ENCODE measurements around the gene PDE7B. TPM values are rescaled to one million over a fixed set of nuclear protein-coding genes. Genes with fewer than 3 reads are reported as not detected.

Gene PDE7B
- total RNA-seq, 1 donor: 25.3 TPM

GRCh38 chr6:135883045-135883444, 31.5 kb downstream of the PDE7B start:
- Histone ChIP-seq H3K79me2 (ENCODE audit: insufficient read depth, low read length) (peaks cover 30% of the 10 kb centered on the region), H3K4me3 (ENCODE audit: insufficient read depth, low read length) (no peak overlapping the region), H3K4me1 (ENCODE audit: insufficient read depth, low read length) (peaks cover 29% of the 10 kb centered on the region), H3K36me3 (ENCODE audit: insufficient read depth, low read length) (no peaks in the 10 kb centered on the region), H3K9me3 (ENCODE audit: low read depth, low read length) (no peaks in the 10 kb centered on the region), H3K27me3 (ENCODE audit: insufficient read depth, low read length) (no peaks in the 10 kb centered on the region), H2AFZ (ENCODE audit: low read length) (peak overlapping the region; percentile 47), H3K4me2 (ENCODE audit: insufficient read depth, low read length) (no peak overlapping the region), H3K27ac (ENCODE audit: low read depth, low read length) (no peak overlapping the region), H4K20me1 (ENCODE audit: insufficient read depth, low read length) (no peaks in the 10 kb centered on the region)
- TF ChIP-seq CTCF (IDR thresholded peaks at IDR 0.05; ENCODE audit: extremely low read depth, low read depth, low read length): no peak
- no peak for DNase-seq (ENCODE audit: insufficient read length, low spot score, missing footprints)

- no peak overlapping the region for H3K4me3 ChIP-seq (ENCODE audit: insufficient read depth, low read length)
- no peak for DNase-seq (ENCODE audit: insufficient read length, low spot score, missing footprints)
- H3K27me3 ChIP-seq (ENCODE audit: insufficient read depth, low read length): no peaks in the 10 kb centered on the region
- no peak overlapping the region for H2AFZ ChIP-seq (ENCODE audit: low read length)
- no peaks in the 10 kb centered on the region for H3K9me3 ChIP-seq (ENCODE audit: low read depth, low read length)
- H4K20me1 ChIP-seq (ENCODE audit: insufficient read depth, low read length): no peaks in the 10 kb centered on the region
- TF ChIP-seq CTCF (IDR thresholded peaks at IDR 0.05; ENCODE audit: extremely low read depth, low read depth, low read length): no peak
- H3K79me2 ChIP-seq (ENCODE audit: insufficient read depth, low read length): peaks cover 33% of the 10 kb centered on the region
- H3K36me3 ChIP-seq (ENCODE audit: insufficient read depth, low read length): no peaks in the 10 kb centered on the region
- H3K4me1 ChIP-seq (ENCODE audit: insufficient read depth, low read length): peaks cover 29% of the 10 kb centered on the region
- H3K27ac ChIP-seq (ENCODE audit: low read depth, low read length): no peak overlapping the region
- no peak overlapping the region for H3K4me2 ChIP-seq (ENCODE audit: insufficient read depth, low read length)
Measured at GRCh38 chr6:135883536-135883935, 32.0 kb downstream of the PDE7B start.

- no peak for TF ChIP-seq CTCF (IDR thresholded peaks at IDR 0.05; ENCODE audit: extremely low read depth, low read depth, low read length)
- Histone ChIP-seq H2AFZ (ENCODE audit: low read length) (no peak overlapping the region), H3K27ac (ENCODE audit: low read depth, low read length) (no peak overlapping the region), H3K9me3 (ENCODE audit: low read depth, low read length) (no peaks in the 10 kb centered on the region), H4K20me1 (ENCODE audit: insufficient read depth, low read length) (no peaks in the 10 kb centered on the region), H3K4me3 (ENCODE audit: insufficient read depth, low read length) (no peak overlapping the region), H3K36me3 (ENCODE audit: insufficient read depth, low read length) (no peaks in the 10 kb centered on the region), H3K4me1 (ENCODE audit: insufficient read depth, low read length) (peaks cover 29% of the 10 kb centered on the region), H3K4me2 (ENCODE audit: insufficient read depth, low read length) (no peak overlapping the region), H3K79me2 (ENCODE audit: insufficient read depth, low read length) (peaks cover 33% of the 10 kb centered on the region), H3K27me3 (ENCODE audit: insufficient read depth, low read length) (no peaks in the 10 kb centered on the region)
- DNase-seq (ENCODE audit: insufficient read length, low spot score, missing footprints): no peak
Measured at GRCh38 chr6:135884136-135884535, 32.6 kb downstream of the PDE7B start.

GRCh38 chr6:135887069-135887468, 35.6 kb downstream of the PDE7B start:
- TF ChIP-seq CTCF (IDR thresholded peaks at IDR 0.05; ENCODE audit: extremely low read depth, low read depth, low read length): no peak
- Histone ChIP-seq H3K27ac (ENCODE audit: low read depth, low read length) (no peak overlapping the region), H3K36me3 (ENCODE audit: insufficient read depth, low read length) (no peaks in the 10 kb centered on the region), H3K79me2 (ENCODE audit: insufficient read depth, low read length) (peaks cover 38% of the 10 kb centered on the region), H2AFZ (ENCODE audit: low read length) (no peak overlapping the region), H3K4me1 (ENCODE audit: insufficient read depth, low read length) (peaks cover 9% of the 10 kb centered on the region), H3K4me3 (ENCODE audit: insufficient read depth, low read length) (no peak overlapping the region), H3K9me3 (ENCODE audit: low read depth, low read length) (no peaks in the 10 kb centered on the region), H4K20me1 (ENCODE audit: insufficient read depth, low read length) (no peaks in the 10 kb centered on the region), H3K27me3 (ENCODE audit: insufficient read depth, low read length) (no peaks in the 10 kb centered on the region), H3K4me2 (ENCODE audit: insufficient read depth, low read length) (no peak overlapping the region)
- DNase-seq (ENCODE audit: insufficient read length, low spot score, missing footprints): no peak

Measured in osteoblast (primary cell).